HG03095 (cell line): ENCODE measurements around the gene RAD23A.

Experiments
- ATAC-seq: cut with Tn5 transposase; IDR thresholded peaks from one replicate; pipeline ENCODE4 v1.9.1; 2021; ENCODE audit warnings: moderate library complexity; ENCODE audit not compliant: unreplicated experiment

Gene RAD23A

GRCh38 chr19:12983542-12984142 lies 38.0 kb downstream of the RAD23A start:
- ATAC-seq = no peak

- ATAC-seq = no peak
Observed at GRCh38 chr19:12984143-12984627, 38.5 kb downstream of the RAD23A start.

GRCh38 chr19:12984683-12985048 lies 39.0 kb downstream of the RAD23A start:
- no peak for ATAC-seq

DNA sequence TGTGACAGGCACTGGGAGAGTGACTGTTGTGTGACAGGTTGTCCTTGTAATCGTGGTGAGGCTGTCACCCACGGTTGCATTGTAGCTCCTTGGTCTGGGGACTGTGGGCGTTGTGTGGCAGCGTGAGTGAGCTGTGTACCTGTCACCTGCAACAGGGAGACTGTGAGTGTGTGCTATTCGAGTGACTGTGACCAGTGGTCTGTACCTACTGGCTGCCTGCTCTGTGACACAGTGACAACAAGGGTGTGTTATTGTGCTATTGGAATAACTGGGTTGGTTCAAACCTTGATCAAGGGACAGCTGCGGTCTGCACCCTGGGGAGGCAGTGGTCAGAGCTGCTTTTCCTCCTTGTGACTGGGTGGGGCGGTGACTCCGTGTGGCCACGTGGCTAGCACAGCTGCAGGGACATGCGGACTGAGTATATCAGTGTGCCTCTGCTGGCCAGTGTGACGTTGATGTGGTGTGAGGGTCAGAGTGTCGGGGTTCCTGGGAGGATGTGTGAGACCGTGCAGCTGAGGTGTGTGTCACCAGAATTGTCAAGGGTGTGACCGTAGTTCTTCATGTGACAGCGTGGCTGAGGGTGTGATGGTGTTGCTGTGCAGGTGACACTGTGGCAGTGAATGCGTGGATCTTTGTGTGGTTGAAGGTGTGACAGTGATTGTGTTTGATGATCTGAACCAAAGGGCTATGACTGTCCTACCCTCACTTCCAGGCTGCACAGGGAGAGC lies 39.6 kb downstream of the RAD23A start:
- ATAC-seq = no peak

DNA sequence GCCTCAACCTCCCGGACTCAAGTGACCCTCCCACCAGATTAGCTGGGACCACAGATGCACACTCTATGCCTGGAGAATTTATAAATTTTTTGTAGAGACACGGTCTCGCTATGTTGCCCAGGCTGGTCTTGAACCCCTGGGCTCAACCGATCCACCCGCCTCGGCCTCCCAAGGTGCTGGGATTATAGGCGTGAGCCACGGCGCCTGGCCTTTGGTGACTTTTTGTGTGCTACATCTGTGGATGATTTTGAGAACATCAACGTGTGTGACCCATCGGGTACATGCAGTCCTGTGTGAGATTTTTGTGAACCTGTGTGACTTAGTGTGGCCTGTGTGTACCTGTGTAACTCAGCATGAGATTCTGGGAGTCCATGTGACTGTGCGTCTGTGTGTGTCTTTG lies 41.1 kb downstream of the RAD23A start:
- ATAC-seq = no peak

DNA sequence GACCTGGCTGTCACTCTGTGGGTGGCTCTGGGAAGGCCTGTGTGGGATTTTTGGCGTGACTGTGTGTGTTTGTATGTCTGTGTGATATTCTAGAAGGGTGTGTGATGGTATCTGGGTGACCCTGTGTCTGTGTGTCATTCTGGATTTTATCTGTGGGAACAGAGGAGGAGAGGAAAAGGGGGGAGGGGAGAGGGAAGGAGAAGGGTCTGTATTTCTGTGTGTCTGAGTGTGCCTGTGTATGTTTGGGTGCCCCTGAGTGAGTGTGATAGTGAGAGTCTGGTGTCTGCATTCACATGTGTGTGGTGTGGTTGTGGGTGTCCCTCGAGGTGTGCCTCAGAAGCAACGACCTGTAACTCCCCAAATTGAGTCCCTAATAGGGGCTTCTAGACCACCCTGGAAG lies 41.5 kb downstream of the RAD23A start:
- ATAC-seq = no peak

- no peak for ATAC-seq
Observed at GRCh38 chr19:12987781-12988180, 42.1 kb downstream of the RAD23A start.

DNA sequence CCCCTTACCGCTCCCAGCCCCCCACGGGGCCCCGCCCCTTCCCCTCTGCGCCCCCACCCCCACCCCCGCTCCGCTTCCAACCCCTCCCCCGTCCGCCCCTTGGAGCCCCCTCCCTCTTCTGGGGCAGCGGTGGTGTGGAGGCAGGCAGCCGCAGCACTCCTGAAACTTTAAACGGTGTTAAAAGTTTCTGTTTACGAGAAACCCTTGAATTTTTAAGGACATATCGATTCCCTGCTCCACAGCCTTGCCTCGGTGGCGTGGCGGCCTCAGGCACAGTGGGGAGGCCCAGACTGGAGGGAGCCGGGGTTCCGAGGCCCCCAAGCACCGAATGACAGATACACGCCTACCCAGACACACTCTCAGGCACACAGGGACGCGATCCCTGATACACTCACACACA lies 44.8 kb downstream of the RAD23A start:
- ATAC-seq = no peak

GRCh38 chr19:12990853-12991252 lies 45.2 kb downstream of the RAD23A start:
- ATAC-seq = no peak

DNA sequence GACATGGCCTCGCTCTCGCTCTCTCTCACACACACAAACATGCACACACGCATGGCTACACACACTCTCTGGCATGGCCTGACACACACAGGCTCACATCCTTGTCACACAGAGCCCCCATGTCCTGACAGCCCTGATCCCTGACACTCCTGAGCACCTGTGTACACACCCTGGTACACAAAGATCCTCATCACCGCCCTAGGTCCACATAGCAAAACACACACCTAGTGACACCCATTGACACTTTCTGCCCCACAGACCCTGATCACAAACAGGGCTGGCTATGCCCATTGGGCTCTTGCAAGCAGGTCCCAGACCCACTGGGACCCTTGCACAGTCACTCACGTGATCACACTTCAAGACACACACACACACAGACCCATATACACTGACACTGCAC lies 45.6 kb downstream of the RAD23A start:
- ATAC-seq = no peak

- no peak for ATAC-seq
Observed at GRCh38 chr19:12992729-12993128, 47.1 kb downstream of the RAD23A start.

DNA sequence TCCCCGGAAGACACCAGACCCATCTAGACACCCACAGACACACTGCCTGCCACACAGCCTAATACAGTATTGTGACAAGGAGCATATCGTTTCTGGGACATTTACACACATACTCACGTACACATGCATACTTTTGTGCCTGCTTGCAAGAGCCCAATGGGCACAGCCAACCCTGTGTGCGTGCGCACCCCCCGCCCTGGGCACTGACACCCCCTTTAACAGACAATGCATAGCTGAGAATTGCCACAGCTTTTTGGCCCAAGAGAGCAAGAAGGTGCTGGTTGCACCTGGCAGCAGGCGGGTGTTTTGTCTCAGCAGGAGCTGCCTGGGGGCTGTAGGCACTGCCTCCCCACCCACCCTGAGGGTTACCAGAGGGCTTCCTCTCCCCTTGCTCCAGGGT lies 47.9 kb downstream of the RAD23A start:
- ATAC-seq = no peak

DNA sequence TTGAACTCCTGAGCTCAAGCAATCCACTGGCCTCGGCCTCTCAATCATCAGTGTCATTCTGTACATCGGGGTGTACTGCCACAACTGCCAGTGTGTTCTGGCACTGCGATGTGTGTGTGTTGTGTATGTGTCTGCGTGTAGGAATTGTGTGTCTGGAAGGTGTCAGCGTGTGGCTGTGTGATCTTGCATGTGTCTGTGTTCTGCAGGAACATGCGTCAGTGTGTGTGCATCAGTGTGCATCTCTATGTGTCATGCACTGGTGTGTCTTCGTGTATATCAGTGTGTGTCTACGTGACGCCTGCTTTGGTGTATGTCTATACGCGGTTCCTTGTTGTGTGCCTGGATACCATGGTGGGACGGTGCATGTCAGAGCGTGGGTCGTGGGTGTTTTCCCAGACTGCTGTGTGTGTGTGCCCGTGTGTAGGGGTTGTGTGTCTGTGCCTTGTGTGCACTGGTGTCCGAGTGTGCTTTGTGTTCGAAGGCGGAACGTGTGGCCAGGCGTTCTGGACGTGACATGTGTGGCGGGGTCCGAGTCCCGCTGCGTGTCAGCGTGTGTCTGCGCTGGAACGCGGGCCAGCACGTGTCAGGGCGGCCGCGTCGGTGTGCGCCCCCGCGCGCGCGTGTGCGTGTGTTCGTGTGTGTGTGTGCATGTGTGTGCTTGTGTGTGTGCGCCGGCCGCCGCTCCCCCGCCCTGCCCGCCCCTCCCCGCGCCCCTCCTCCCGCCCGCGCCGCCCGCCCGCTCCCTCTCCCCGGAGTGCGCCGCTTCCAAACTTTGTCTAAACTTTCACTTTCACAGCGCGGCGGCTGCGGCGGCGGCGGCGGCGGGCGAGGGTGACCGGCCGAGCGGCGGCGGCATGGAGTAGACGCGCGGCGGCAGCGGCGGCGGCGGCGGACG lies 49.3 kb downstream of the RAD23A start, which contains the start of gene NFIX:
TSS of gene NFIX (plus strand) at position 775 of the 895 bp plus-strand sequence. CDS start 363 bp downstream, outside the sequence.
- no peak for ATAC-seq

DNA sequence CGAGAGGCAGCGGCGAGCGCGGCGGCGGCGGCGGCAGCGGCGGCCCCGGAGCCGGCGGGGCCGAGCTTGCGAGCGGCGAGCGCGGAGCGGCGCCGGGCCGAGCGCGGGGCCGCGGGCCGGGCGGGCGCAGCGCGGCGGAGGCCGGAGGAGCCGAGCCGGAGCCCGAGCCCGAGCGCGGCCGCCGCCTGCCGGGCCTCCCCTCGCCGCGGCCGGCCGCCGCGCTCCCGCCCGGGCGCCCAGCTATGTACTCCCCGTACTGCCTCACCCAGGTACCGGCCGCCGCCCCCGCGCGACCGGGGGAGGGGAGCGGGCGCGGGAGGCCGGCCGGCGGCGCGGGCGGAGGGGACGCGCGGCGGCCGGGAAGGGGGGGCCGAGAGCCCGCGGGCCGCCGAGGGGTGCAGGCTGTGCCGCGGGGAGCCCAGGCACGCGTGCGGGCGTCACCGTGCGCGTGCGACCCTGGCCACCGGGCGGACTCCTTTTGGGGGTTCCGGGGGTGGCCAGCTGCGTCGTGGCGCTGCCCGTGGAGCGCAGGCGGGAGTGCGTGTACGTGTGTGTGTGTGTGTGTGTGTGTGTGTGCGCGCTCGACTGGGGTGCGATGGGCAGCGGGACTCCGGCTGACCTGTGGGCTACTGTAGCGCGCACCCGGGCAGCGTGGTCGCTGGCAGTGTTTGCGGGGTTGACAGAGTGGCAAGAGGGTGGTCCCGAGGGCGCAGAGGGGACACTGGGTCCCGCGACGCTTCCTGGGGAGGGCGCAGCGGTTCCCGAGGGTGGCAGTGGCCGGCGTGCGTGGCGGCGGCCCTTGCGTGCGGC lies 50.1 kb downstream of the RAD23A start:
- no peak for ATAC-seq

DNA sequence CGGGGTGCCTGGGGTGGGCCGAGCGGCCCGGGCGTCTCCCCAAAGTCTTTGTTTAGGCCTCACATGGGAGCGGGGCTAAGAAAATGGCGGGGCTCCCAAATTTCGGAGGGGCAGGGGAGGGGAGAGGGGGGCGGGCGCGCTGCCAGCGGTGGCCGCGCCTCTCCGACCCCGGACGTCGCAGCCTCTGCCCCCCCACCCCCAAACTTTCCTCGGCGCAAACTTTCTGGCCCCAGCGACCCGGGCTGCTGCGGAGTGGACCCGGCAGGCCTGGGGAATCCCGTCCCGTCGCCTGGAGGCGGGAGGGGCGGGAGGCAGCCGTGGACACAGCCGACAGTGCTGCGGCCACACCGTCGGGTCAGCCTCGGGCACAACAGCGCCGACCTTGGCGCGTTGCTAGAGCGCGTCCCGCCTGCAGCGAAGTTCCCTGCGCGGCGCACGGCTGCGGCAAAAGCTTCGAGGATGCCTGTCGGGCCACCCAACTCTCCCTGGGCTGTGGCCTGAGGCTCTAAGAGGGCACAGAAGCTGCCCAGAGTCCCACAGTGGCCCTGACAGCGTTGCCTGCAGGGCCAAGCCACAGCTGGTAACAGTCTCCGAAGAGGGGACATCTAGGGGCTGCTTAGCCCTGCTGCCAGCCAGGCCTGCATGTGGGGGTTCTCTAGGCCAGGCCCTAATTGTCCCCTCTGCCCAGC lies 50.9 kb downstream of the RAD23A start:
- ATAC-seq = no peak

- ATAC-seq = no peak
Observed at GRCh38 chr19:12997179-12997966, 51.7 kb downstream of the RAD23A start.

DNA sequence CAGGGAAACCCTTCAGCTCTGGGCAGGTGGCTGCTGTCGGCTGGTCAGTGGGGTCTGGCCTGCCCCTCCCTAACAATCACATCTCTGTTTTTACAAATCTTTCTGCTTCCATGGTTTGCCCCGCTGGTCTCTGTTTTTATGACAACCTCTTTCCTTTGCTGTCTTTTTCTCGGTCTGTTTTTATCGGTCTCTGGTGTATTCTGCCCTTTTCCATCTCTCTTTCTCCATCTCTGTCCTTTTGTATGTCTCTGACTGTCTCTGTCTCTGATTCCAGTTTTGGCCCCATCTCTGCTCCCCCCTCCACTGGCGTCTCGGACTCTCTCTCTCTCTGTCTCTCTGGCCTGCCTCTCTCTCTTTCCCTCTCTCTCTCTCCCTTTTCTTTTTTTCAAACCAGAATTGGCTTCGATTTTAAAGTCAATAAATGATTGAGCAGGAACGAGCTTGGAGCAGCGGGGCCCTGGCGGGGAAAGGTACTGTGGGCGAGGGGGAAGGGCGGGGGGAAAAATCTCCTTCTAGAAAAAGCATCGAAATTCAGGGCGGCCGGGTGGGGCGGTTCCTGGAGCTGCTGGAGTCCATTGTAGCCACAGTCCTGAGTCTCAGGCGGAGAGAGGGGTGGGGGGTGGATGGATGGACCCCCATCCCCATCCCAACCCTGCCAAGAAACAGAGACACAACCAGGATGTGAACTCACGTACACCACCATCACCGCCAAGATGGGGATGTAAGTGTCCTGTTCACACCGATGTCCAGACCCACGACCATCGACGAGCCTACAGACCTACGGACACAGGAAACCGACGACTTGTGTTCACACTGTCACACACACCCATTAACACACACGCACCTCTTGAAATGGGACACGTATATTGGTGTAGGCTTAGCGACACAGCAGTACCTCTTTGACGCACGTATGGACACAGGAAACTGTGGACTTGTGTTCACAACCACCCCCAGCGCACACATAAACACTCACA lies 52.6 kb downstream of the RAD23A start:
- no peak for ATAC-seq

DNA sequence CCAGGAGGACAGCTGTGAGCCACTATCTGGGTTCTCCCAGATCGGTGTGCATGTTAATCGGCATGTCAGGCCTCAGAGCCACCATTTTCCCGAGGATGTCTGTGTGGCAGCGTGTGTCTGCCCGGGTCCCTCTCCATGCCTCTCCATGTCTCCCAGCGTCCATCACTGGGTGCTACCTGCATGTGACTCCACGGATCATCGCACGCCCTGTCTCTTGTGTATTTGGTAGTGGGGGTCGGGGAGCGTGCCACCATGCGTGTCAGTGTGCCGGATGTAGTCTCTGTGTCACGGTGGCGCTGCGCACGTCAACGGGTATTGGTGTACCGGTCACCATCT lies 55.5 kb downstream of the RAD23A start:
- no peak for ATAC-seq
